ENCODE results near the gene CCDC159.

DNA sequence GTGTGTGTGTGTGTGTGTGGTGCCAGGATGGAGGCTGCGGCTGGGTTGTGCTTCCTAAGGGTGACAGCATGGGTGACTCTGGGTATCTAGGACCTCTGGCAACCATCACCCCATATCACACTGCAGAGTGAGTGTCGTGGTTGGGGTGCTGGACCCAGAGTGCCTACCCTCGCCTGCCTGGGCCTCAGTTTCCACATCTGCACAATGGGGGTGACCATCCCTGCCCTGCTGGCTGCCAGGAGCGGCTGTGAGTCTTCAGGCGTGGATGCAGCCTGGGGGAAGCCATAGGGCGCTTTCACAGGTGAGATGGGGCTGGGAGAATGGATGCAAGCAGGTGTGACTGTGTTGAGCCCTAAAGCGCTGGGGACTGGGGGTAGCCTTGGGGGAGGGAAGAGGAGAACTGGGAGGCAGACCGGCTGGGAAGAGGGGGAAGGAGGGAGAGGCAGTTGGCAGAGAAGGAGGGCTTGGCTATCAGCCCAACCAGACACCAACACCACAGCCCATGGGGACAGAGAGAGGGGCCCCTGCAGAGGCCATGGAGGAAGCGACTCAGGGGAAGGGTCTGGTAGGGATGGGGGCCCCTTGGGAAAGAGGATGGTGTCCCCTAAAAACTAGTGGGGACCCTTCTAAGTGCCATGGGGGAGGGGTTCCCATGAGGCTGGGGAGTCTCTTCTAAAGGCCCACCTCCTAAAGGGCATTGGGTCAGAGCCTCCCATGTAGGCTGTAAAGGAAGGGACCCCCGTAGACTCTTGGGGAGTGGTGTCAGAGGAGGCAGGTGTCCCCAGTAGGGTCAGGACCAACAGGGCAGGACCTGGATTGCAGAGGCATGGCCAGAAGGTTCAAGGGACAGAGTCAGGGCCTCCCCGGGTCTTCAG, 10.6 kb downstream of the CCDC159 start:
- TF ChIP-seq, protein P1, sequence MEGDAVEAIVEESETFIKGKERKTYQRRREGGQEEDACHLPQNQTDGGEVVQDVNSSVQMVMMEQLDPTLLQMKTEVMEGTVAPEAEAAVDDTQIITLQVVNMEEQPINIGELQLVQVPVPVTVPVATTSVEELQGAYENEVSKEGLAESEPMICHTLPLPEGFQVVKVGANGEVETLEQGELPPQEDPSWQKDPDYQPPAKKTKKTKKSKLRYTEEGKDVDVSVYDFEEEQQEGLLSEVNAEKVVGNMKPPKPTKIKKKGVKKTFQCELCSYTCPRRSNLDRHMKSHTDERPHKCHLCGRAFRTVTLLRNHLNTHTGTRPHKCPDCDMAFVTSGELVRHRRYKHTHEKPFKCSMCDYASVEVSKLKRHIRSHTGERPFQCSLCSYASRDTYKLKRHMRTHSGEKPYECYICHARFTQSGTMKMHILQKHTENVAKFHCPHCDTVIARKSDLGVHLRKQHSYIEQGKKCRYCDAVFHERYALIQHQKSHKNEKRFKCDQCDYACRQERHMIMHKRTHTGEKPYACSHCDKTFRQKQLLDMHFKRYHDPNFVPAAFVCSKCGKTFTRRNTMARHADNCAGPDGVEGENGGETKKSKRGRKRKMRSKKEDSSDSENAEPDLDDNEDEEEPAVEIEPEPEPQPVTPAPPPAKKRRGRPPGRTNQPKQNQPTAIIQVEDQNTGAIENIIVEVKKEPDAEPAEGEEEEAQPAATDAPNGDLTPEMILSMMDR (IDR thresholded peaks at IDR 0.05) = no peak
- TF ChIP-seq POLR2AphosphoS5 (IDR thresholded peaks at IDR 0.05) = no peak
